A673 (cell line): ENCODE results near the gene ISM1. TPM values are rescaled to one million over a fixed set of nuclear protein-coding genes. Genes with fewer than 3 reads are reported as not detected.

Experiments
- BruUV-seq: library from RNA; stranded (reverse); fragments of 400-500 nt; replicated peaks from 2 replicates; lab custom pipeline; 2021; lab: Mats Ljungman, UMichigan
- CTCF ChIA-PET: fragments of 300-600 bp; sonication (Branson Sonifier 250); formaldehyde crosslinking; loops from one replicate; lab custom pipeline; 2022; ENCODE audit warnings: antibody characterized with exemption; lab: Charles Lee
- POLR2A ChIA-PET: fragments of 300-600 bp; sonication (Branson Sonifier 250); formaldehyde crosslinking; loops from one replicate; lab custom pipeline; 2022; ENCODE audit warnings: antibody characterized with exemption; ENCODE audit not compliant: low non-redundant PET; lab: Charles Lee
- DNase-seq: peaks from one replicate; pipeline ENCODE4 v3.0.0-alpha.2; 2015; ENCODE audit warnings: low spot score
- H3K27ac ChIP-seq: fragments of 200-600 bp; sonication (generic); 2 replicates; pipeline ENCODE4 v1.5.1; 2016; ENCODE audit warnings: mixed run types, low read depth, mild to moderate bottlenecking, mixed read lengths, antibody characterized with exemption, low read length; ENCODE audit not compliant: poor library complexity, severe bottlenecking
- H3K27me3 ChIP-seq: fragments of 200-600 bp; sonication (generic); replicated peaks from 2 replicates; pipeline ENCODE4 v1.6.1; 2017; ENCODE audit warnings: mixed run types, low read depth, mild to moderate bottlenecking, mixed read lengths, antibody characterized with exemption, low read length; ENCODE audit not compliant: insufficient read depth, poor library complexity
- H3K36me3 ChIP-seq: fragments of 200-600 bp; sonication (generic); 2 replicates; pipeline ENCODE4 v1.6.1; 2016; ENCODE audit warnings: mixed run types, mild to moderate bottlenecking, mixed read lengths, antibody characterized with exemption, low read length; ENCODE audit not compliant: insufficient read depth, poor library complexity, severe bottlenecking
- H3K4me1 ChIP-seq: fragments of 200-600 bp; sonication (generic); 2 replicates; pipeline ENCODE4 v1.6.1; 2017; ENCODE audit warnings: mixed run types, mild to moderate bottlenecking, mixed read lengths, antibody characterized with exemption, low read length; ENCODE audit not compliant: insufficient read depth, poor library complexity, severe bottlenecking
- H3K4me3 ChIP-seq: fragments of 200-600 bp; sonication (generic); 2 replicates; pipeline ENCODE4 v1.5.1; 2016; ENCODE audit warnings: low read depth, mixed run types, mild to moderate bottlenecking, mixed read lengths, low read length; ENCODE audit not compliant: poor library complexity, severe bottlenecking
- H3K9me3 ChIP-seq: fragments of 200-600 bp; sonication (generic); 2 replicates; pipeline ENCODE4 v1.6.1; 2016; ENCODE audit warnings: mixed run types, low read depth, mild to moderate bottlenecking, mixed read lengths, antibody characterized with exemption, low read length; ENCODE audit not compliant: poor library complexity, severe bottlenecking
- EZH2 ChIP-seq: fragments of 200-600 bp; sonication (generic); IDR thresholded peaks from 2 replicates; pipeline ENCODE4 v1.6.1; 2017; ENCODE audit warnings: borderline replicate concordance, low read depth, mild to moderate bottlenecking, mixed read lengths, antibody characterized with exemption, low read length; ENCODE audit not compliant: poor library complexity, severe bottlenecking
- intact Hi-C: fragments of 100-400 bp; cut with micrococcal nuclease; formaldehyde crosslinking; loops from one replicate; pipeline ENCODE4 v1.10.0; 2022; ENCODE audit not compliant: unreplicated experiment
- total RNA-seq: library from RNA; stranded (reverse); gene quantifications from 2 replicates; pipeline ENCODE4 v1.2.3, GENCODE V29; 2021
- TF ChIP-seq, protein P1 (sequence below): fragments of 300-800, 200-600 bp; sonication (generic); conservative IDR thresholded peaks from 2 replicates; pipeline ENCODE4 v1.5.1; 2017; ENCODE audit warnings: low read depth, mild to moderate bottlenecking, antibody characterized with exemption, low read length, moderate library complexity, mixed read lengths

Gene ISM1
- total RNA-seq, 1 experiment from 2014 or later: 0.11 TPM

DNA sequence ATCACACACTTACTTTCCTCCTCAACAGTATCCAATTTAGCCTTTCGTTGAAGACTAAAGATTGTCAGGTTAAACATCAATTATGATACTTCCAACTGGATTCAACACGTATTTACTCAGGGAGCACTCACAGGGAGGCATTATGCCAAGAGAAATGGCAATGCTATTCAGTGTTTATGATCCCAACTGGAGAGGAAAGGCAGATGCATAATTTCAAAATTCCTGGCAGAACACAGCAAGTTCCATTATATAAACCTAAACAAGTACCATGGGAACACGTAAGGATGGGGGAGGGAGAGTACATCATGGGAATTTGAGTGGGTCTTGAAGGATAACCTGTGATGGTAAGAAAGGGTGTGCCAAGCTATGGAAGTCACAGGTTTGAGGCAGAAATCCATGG lies 112.7 kb downstream of the ISM1 start:
- Histone ChIP-seq H3K27ac (no peak overlapping the region), H3K4me1 (no peaks in the 10 kb centered on the region), H3K9me3 (no peaks in the 10 kb centered on the region), H3K27me3 (no peaks in the 10 kb centered on the region), H3K4me3 (no peak overlapping the region), H3K36me3 (no peaks in the 10 kb centered on the region)
- no peak for DNase-seq
- no TSS peak for BruUV-seq
- intact Hi-C loops: no loop called here
- ChIA-PET POLR2A (no interaction called here), CTCF (no interaction called here)
- TF ChIP-seq, protein P1, sequence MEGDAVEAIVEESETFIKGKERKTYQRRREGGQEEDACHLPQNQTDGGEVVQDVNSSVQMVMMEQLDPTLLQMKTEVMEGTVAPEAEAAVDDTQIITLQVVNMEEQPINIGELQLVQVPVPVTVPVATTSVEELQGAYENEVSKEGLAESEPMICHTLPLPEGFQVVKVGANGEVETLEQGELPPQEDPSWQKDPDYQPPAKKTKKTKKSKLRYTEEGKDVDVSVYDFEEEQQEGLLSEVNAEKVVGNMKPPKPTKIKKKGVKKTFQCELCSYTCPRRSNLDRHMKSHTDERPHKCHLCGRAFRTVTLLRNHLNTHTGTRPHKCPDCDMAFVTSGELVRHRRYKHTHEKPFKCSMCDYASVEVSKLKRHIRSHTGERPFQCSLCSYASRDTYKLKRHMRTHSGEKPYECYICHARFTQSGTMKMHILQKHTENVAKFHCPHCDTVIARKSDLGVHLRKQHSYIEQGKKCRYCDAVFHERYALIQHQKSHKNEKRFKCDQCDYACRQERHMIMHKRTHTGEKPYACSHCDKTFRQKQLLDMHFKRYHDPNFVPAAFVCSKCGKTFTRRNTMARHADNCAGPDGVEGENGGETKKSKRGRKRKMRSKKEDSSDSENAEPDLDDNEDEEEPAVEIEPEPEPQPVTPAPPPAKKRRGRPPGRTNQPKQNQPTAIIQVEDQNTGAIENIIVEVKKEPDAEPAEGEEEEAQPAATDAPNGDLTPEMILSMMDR: no peak
- no peak for TF ChIP-seq EZH2

DNA sequence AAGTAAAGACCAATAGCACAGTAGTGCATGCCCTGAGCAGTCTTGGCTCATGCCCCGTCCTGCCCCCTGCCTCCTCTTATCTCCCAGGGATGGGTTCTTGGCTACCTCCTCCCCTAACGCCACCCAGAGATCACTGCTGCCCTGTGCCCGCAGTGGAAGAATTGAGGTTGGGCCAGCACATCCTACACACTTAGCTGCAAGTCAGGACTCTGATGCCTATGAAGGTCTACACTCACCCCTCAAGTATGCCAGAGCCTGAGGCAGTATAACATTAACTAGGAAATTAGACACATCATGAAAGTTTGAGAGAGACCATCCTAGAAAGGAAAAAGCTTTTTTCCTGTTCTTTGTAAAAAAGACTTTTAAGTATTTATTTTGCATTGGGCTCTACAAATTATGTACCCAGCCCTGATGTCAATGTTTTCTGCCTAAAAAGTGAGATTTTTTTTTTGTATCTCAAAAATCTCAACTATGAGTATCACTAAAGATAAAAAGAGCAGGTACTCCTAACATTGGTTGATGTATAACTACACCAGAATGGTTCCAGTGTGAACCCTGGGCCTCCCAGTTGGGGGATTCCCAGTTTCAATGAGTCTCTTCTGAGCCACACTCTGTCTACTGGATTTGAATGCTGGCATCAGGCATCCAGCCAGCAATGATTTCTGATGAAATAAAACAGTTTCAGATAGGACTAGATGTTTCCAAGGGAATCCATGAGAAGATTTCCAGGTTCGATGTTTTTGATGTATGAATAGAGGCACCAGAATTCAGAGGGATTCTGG lies 115.4 kb downstream of the ISM1 start:
- TF ChIP-seq, protein P1: no peak
- TF ChIP-seq EZH2: no peak
- ChIA-PET POLR2A (no interaction called here), CTCF (no interaction called here)
- DNase-seq: no peak
- Histone ChIP-seq H3K4me1 (no peaks in the 10 kb centered on the region), H3K27me3 (no peaks in the 10 kb centered on the region), H3K27ac (no peak overlapping the region), H3K4me3 (no peak overlapping the region), H3K9me3 (no peaks in the 10 kb centered on the region), H3K36me3 (no peaks in the 10 kb centered on the region)
- intact Hi-C loops: no loop called here
- no TSS peak for BruUV-seq

DNA sequence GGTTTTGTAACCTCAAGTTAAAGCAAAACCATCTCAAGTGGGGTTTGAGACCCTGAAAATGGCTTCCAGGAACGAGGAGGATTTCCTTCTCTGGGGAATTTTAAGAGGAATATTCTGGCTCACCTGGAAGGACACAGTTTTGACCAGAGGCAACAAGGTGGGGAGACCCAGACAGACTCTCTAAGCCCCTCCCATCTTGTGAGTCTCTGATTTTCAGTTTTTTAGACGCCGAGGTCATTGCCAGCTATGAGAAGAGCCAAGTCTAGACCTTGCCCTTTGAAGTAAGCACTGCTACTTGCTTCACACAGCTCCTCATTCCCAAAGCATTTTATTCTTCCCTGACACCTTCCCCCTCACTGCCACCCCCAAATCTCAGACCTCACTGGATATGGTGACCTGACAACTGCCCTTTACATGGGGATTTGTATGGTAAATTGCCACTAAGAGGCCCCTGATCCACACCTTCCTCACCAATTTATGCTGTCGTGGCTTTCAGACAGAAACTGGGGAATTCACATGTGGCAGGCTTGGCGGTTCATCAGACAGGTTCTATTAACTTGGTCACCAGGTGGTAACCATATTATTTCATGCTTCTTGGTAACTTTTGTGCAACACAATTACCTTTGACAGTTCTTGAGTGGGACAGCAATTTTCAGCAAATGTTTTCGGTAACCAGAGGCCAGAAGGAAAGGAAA lies 116.2 kb downstream of the ISM1 start:
- Histone ChIP-seq H3K4me3 (no peak overlapping the region), H3K36me3 (no peaks in the 10 kb centered on the region), H3K9me3 (no peaks in the 10 kb centered on the region), H3K4me1 (no peaks in the 10 kb centered on the region), H3K27me3 (no peaks in the 10 kb centered on the region), H3K27ac (no peak overlapping the region)
- no peak for DNase-seq
- BruUV-seq: no TSS peak
- ChIA-PET POLR2A (no interaction called here), CTCF (no interaction called here)
- intact Hi-C loops: no loop called here
- TF ChIP-seq EZH2: no peak
- TF ChIP-seq, protein P1: no peak
